T-helper 2 cell (primary cell): ENCODE data around the gene SMARCAD1.
"Not testable (repeated sequence)": the region's sequence is repeated elsewhere in the genome, so short reads cannot be mapped to it uniquely, and the experiment has no call there.

Experiments
- DNase-seq, 5 experiments: peaks; one replicate each; pipeline versions ENCODE4 v3.0.0 to v3.0.0-alpha.2; 2012 to 2022

Gene SMARCAD1

DNA sequence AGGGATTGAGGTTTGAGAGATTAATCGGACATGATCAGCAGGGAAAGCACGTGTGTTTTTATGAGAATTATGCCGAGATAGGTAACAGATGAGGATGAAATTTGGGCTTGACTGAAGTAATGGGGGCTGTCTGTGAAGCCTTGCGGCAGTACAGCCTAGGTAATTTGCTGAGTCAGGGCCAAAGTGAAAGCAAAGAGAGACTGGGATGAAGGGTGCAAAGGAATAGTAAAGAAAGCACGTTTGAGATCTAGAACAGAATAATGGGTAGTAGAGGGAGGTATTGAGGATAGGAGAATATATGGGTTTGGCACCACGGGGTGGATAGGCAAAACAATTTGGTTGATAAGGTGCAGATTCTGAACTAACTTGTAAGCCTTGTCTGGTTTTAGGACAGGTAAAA, 87.8 kb downstream of the SMARCAD1 start:
- not testable (repeated sequence) for DNase-seq

DNA sequence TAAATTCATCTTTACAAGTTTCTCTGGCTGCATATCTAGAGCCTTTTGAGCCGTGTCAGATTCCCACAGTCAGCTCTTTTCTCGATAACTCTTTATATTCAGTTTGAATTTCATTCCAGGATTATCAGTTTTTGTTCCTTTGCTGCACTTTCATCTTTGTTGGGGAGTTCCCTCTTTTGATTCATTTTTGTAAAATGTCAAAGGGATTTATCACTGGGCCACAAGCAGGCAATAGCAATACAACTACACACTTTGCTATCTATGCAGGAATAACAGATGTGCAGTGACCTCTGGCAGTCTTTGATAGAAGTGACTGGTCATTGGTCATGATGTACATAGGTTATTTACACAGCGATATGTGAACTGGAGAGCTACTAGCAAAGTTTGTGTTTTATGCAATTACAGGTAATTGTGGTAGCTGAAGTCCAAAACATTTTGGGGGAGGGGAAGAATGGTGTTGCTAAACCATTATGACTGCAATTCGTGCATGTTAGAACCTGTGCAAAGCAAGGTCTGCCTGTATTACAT, 91.1 kb downstream of the SMARCAD1 start:
- no peak for DNase-seq

DNA sequence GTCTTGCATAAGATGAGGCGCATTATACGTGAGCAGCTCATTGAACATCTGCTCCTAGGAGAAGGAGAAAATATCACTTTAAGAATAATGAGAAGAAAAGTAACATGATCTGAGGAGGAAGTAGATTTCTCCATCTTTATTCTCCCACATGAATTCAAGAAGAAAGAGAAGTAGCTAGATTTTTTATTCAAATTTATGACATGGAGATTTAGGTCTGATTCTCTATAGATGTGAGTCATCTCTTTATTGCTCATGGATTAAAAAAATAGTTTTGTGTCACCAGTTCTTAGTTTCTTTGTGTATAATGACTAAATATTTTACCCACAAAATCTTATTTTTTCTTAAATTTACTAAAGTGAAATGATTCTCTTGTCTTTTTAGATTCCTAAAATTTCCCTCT, 94.5 kb downstream of the SMARCAD1 start:
- DNase-seq = no peak

DNA sequence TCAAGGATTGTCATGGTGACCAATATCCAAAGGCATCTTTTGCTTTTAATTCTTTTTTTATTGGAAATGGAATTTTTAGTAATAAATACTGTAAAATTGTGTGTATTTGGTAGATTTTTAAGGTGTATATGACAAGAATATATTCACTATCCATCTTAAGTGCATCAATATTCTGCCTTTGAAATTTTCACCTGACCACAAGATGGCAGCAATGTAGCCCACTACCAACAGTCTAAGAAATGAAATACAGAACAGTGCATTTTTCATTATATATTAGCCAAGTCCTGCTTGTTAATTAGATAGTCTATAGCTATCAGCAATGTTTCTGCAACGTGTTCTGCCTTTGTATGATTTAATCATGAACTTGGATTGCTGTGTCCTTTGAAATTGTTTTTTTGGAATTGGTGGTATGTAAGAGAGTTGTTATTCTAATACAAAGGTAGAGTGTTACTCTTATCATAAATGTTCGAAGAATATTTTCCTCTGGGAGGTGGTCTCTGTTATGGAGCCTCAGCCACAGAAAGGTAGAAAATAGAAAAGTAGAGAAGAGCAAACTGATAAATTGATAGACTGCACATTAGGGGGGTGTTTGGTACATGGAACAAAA, 96.8 kb downstream of the SMARCAD1 start:
- peak in 1 of 5 experiments; percentile 55 for DNase-seq

DNA sequence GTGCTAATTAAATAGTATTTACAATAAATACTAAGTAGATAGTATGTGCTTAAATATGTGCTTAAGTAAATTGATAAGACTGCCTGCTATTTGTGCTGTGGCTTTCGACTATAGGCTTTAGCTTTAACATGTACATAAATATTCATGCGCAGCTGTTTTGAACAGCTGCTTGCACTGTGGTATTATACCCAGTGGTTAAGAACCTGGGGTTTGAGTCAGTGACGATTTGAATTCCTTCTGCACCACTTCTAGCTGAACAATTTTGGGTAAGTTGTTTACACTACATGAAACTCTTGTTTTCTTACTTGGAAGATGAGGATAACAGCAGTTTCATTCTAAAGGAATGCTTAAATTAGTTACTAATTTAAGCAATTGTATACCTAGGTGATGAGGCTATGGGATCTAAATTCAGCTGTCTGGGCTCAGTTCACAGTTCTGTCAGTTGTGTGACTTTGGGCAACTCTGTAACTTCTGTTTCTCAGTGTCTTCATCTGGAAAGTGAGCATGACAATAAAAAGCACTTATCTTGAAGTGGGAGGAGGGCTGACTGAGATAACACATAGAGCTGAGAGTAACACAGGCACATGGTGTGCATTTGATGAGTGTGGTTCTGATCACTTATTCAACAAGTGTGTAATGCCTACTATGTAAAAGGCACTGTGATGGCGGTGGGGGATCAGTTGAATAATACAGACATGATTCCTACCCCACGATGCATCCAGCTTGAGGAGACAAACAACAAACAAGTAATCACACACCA, 98.0 kb downstream of the SMARCAD1 start:
- DNase-seq = peak in 1 of 5 experiments; percentile 70

DNA sequence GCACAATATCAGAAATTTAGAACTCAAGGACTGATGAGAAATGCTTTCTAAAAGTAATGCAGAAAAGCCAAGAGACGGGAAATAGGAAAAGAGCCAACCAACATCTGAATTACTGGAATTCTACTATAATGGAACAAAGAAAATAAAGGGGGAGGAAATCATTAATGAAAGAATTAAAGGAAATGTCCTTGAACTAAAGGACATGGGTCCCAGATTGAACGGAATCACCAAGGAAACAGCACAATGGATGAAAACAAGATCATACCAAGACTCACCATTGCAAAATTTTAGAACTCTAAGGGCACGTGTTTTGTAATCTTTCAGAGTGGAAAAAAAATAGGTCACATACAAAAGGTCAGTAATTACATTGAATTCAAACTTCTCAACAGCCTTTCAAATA, 99.0 kb downstream of the SMARCAD1 start:
- no peak for DNase-seq

DNA sequence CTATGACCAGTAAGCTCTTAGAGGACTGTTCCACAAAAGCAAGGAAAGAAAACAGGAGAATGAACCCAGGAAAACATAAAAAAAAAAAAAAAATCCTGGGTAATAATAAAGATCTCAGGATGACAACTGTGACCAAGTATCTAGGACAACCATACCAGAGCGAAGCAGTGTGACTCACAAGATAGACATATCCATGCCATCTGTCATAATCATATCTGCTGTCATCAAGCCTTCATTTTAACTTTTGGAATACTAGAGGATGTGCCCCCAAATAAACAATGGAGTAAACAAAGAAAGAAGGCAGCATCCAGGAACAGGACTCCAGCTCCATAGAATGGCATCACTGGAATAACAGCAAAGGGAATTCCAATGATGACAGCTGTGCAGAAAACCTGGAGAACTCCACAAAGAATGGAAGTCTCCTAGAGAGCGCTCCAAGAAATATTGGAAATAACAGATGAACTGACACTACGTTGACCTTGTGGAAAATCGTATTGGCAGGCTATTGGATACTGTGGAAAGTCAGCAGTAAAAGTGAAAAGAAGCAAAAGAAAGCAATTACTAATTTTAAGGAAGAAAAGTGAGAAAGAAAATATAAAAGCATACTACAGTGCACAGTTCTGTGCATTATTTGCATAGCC, 99.7 kb downstream of the SMARCAD1 start:
- no peak for DNase-seq

DNA sequence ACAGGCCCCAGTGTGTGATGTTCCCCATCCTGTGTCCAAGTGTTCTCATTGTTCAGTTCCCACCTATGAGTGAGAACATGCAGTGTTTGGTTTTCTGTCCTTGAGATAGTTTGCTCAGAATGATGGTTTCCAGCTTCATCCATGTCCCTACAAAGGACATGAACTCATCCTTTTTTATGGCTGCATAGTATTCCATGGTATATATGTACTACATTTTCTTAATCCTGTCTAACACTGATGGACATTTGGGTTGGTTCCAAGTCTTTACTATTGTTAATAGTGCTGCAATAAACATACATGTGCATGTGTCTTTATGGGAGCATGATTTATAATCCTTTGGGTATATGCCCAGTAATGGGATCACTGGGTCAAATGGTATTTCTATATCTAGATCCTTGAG, 112.3 kb downstream of the SMARCAD1 start:
- DNase-seq = not testable (repeated sequence)

DNA sequence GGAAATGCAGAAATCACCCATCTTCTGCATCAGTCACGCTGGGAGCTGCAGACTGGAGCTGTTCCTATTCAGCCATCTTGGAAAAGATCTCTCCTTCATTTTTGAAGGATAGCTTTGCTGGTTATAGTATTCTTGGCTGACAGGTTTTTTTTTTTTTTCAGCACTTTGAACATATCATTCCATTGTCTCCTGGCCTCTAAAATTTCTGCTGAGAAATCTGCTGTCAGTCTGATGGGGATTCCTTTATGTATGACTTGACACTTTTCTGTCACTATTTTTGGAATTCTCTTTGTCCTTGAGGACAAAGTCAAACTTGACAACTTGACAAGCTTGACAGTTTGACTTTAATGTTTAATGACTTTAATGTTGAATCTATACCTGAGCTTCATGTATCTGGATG, 118.2 kb downstream of the SMARCAD1 start:
- no peak for DNase-seq

DNA sequence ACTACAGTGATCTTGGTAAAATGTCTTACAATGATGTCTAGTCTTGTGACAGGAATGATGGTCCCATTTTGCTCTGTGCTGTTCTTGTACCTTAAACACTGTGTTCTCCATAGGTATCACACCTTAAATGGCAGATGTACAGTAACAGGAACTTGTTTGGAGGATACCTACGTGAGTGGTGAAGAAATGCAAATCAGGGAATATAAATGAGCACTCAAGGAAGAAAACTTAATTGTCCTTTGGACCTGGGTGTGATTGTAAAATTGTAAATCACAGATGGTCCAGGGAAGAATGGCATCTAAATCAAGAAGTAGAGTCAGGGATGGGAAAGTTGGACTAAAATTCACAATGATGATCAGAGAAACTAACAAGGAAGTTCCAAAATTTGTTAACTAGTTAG, 122.3 kb downstream of the SMARCAD1 start:
- DNase-seq = no peak

DNA sequence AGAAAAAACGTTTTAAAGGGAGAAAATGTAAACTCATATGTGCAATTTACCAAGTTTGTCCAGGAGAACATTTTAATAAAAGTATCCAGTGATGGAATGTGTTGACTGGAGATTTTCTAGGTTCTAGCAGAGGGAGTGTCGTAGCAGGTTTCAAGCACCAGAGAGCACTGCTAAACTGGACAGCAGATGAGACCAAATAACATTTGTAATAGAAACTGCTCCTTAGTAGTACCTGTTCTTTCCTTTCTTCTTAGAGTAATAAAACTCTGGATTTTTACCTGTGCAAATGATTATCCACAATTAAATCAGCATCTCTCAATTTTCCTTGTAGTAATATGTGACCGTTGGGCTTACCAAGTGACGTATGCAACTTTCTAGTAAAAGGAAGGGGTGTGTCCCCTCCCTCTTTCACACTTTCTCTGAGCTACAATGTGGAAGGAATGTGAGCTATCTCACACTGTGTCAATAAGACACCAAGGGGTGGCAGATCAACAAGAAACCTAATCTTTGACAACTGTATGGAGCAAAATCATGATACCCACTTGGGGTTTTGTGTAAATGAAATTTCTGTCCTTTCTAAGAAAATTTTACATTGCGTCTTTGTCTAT, 125.4 kb downstream of the SMARCAD1 start:
- DNase-seq = no peak

DNA sequence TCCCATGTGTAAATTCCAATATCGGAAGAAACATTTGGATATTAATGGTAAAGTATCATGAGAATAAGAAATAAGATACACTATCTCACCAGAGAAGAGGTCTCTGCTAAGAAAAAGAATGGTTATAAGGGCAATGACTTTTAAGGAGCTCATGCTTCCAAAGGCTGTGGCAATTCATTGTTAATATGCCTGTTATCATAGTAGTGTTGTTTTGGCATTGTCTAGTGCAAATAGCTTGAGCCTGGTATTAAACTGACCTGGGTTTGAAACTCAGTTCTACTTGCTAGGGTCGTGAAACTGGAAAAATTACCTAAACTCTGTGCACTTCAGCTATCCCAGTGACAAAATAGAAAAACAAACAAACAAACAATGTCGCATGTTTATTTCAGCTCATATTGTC, 126.2 kb downstream of the SMARCAD1 start:
- DNase-seq = no peak

DNA sequence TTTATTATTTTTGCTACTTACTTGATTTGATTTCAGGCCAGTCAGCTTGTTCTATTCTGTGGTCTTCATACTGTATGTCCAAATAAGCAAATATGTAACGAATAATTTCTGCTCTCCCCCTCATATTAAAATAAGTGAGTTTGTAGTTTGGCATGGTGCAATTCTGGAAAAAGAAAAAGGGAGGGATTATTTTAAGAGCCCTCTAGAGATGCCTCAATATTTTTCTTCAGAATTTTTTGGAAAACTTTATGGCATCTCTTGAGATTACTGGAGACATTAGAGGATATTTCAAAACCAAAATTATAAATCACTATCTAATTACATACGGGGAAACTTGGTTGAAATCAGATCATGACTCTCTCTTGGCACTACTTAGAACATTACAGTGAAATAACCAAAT, 126.8 kb downstream of the SMARCAD1 start:
- DNase-seq = no peak

DNA sequence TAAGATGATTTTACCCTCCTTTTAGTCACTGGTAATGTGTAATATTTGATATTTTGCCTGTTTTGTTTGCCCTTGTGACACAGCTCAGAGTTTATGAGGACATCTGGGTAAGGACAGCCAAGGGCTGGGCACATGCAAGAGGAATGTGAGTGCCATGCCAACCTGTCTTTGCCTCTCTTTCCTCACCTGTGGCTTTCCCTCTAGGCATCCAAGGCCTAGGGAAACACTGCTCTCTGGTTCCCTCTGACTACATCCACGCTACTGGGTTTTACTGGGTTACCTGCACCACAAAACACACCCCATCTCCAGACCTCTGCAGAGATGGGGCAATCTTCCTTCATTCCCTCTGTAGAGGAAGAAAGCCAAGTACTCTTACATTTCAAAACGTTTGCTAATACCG, 127.3 kb downstream of the SMARCAD1 start:
- DNase-seq = no peak

DNA sequence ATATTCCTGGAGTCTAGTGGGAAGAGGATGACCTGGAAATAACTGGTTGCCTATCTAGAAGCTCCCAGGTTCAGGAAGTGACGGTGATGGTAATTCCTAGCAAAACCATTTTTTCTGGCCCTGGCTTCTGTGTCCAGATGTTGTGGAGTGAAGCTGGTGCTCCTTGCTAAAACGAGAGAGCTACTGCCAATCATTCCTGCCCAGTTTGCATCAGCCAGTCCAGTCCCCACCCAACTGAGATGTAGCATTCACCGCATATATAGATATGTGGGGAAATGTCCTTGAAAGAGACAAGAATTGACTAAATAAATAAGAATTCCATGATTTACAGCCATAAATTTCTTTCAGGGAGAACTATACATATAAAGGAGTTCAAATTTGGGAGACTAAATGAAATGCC, 128.6 kb downstream of the SMARCAD1 start:
- DNase-seq = no peak

DNA sequence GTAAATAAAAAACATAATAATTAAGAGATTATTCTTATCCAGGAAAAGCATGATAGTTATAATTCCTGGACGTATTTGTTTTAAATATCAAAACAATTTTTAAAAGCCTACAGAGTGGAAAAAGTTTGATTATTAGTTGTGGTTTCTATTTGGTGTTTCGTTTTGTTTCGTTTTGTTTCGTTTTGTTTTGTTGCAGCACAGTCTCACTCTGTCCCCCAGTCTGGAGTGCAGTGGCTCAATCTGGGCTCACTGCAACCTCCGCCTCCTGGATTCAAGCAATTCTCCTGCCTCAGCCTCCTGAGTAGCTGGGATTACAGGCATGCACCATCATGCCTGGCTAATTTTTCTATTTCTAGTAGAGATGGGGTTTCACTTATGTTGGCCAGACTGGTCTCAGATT, 129.1 kb downstream of the SMARCAD1 start:
- DNase-seq = not testable (repeated sequence)

DNA sequence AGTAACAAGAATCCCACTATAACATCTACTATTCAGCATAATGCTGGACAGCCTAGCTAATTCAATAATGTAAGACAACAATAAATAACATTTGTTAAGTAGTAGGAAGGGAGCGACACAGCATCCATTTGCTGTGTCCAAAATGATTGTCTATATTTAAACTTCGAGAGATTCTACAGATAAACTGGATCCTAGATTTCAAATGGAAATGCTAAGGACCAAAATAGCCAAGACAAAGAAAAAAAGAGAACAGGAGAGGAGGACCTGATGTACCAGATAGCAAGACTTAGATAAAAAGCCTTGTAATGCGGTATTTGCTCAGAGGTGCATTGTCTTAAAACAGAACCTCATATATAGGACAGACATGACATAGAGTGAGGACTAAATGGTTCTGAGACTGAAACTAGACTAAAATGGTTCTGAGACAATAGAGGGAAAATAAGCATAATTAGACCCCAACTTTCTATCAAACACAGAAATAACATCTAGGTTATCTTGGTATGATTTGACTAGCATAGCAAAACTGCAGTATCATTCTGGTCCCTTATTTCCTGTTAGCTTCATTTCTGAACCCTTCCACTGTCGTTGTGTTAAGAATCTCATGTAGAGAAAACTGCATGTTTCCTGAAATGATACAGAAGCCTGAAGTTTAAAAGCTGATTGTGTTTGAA, 131.2 kb downstream of the SMARCAD1 start:
- DNase-seq = peak in 1 of 5 experiments; percentile 92

DNA sequence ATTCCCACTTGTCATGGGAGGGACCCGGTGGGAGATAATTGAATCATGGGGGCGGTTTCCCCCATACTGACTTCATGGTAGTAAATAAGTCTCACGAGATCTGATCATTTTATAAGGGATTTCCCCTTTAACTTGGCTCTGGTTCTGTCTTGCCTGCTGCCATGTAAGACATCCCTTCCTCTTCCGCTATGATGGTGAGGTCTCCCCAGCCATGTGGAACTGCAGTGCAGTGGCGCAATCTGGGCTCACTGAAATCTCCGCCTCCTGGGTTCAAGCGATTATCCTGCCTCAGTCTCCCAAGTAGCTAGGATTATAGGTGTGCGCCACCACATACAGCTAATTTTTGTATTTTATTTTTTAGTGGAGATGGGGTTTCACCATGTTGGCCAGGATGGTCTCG, 132.1 kb downstream of the SMARCAD1 start:
- DNase-seq = peak in 1 of 5 experiments; percentile 85
